Measurements from ENCODE around the gene MAFG. TPM values are rescaled to one million over a fixed set of nuclear protein-coding genes. Genes with fewer than 3 reads are reported as not detected.

Gene MAFG
- total and polyA plus RNA-seq, 9 of the 15 experiments (the other 6 are each of a cell fraction or from before 2014, with no cell fraction given), result 1.1 to 58.1 (median 24.9) TPM

DNA sequence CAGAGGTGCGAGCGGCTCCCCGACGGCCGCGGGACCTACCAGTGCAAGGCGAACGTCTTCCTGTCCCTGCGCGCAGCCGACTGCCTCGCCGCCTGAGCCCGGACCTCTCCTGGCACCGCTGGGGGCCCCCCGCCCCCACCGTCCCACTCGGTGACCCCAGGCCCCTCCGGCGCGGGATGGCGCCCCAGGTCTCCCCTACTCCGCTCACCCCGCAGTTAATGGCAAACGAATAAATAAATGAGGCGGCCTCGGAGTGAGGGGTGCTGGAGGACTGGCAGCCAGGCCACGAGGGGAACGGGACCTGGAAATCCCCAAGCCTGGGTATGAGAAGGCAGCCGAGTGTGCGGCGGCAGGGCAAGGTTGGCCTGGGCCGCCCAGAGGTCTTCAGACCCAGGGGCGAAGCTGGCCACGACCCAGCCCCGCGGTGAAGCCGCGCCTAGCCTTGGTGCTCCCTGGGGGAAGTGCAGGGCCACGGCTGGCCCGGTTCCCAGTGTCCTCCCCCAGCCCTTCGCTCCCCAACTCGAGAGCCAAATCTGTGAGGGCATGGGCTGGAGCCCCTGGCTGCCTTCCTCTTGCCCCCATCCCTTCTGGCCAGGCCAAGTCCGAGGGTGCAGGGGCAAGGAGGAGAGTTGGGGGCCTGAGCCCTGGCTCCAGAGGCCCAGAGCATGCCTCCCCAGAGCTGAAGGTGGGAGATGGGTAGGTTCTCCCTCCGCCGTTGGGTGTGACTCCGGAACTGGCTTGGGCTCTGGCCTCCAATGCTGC, 24.7 kb downstream of the MAFG start (continued):
- TF ChIP-seq CREBBP (IDR thresholded peaks at IDR 0.05; ENCODE audit: low read depth, low read length), result no peak
- TF ChIP-seq ZBTB1 (CRISPR knock-in tag; IDR thresholded peaks at IDR 0.05; ENCODE audit: borderline replicate concordance, low read depth), result no peak
- no peak for TF ChIP-seq CBX3 (IDR thresholded peaks at IDR 0.05; ENCODE audit: borderline replicate concordance in 1 of 2, low read length in 2 of 2)
- TF ChIP-seq GATAD2A (IDR thresholded peaks at IDR 0.05), result no peak
- no peak for TF ChIP-seq ZNF408 (CRISPR knock-in tag; IDR thresholded peaks at IDR 0.05; ENCODE audit: low read depth)
- TF ChIP-seq CREM (IDR thresholded peaks at IDR 0.05; ENCODE audit: low read depth), result no peak
- TF ChIP-seq NFIC (IDR thresholded peaks at IDR 0.05), result peak; percentile 61
- TF ChIP-seq ZNF263 (CRISPR knock-in tag; IDR thresholded peaks at IDR 0.05; ENCODE audit: borderline replicate concordance), result no peak; the same call in 1 of the 2 replicates
- TF ChIP-seq ZNF609 (CRISPR knock-in tag; IDR thresholded peaks at IDR 0.05; ENCODE audit: borderline replicate concordance), result no peak
- no peak for TF ChIP-seq NCOA2 (IDR thresholded peaks at IDR 0.05; ENCODE audit: partially characterized antibody in 2 of 2)
- TF ChIP-seq TAF1 (IDR thresholded peaks at IDR 0.05; ENCODE audit: control insufficient read depth, extremely low read depth, insufficient read depth, low read length, severe bottlenecking), result no peak
- no peak for TF ChIP-seq SMARCA4 (IDR thresholded peaks at IDR 0.05)
- TF ChIP-seq, protein P1, sequence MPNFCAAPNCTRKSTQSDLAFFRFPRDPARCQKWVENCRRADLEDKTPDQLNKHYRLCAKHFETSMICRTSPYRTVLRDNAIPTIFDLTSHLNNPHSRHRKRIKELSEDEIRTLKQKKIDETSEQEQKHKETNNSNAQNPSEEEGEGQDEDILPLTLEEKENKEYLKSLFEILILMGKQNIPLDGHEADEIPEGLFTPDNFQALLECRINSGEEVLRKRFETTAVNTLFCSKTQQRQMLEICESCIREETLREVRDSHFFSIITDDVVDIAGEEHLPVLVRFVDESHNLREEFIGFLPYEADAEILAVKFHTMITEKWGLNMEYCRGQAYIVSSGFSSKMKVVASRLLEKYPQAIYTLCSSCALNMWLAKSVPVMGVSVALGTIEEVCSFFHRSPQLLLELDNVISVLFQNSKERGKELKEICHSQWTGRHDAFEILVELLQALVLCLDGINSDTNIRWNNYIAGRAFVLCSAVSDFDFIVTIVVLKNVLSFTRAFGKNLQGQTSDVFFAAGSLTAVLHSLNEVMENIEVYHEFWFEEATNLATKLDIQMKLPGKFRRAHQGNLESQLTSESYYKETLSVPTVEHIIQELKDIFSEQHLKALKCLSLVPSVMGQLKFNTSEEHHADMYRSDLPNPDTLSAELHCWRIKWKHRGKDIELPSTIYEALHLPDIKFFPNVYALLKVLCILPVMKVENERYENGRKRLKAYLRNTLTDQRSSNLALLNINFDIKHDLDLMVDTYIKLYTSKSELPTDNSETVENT (CRISPR knock-in tag; IDR thresholded peaks at IDR 0.05), result no peak
- peak; percentile 0 to 6; a peak in 1 of 4 replicates for TF ChIP-seq MAZ (CRISPR knock-in tag; conservative IDR thresholded peaks at IDR 0.05 in 1 of 2, IDR thresholded peaks at IDR 0.05 in 1 of 2)
- peak; percentile 24; the same call in 1 of the 2 replicates for TF ChIP-seq PML (IDR thresholded peaks at IDR 0.05; ENCODE audit: low read length)
- TF ChIP-seq RB1 (IDR thresholded peaks at IDR 0.05; ENCODE audit: low read depth), result 0 out of 2 replicates have a peak, but pooled peaks have one; percentile 10
- peak; percentile 52 for TF ChIP-seq POLR2A (conservative IDR thresholded peaks at IDR 0.05)
- TF ChIP-seq, protein P2, sequence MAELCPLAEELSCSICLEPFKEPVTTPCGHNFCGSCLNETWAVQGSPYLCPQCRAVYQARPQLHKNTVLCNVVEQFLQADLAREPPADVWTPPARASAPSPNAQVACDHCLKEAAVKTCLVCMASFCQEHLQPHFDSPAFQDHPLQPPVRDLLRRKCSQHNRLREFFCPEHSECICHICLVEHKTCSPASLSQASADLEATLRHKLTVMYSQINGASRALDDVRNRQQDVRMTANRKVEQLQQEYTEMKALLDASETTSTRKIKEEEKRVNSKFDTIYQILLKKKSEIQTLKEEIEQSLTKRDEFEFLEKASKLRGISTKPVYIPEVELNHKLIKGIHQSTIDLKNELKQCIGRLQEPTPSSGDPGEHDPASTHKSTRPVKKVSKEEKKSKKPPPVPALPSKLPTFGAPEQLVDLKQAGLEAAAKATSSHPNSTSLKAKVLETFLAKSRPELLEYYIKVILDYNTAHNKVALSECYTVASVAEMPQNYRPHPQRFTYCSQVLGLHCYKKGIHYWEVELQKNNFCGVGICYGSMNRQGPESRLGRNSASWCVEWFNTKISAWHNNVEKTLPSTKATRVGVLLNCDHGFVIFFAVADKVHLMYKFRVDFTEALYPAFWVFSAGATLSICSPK (IDR thresholded peaks at IDR 0.05; ENCODE audit: borderline replicate concordance), result no peak
